Measurements from ENCODE around the gene FAM216A.

DNA sequence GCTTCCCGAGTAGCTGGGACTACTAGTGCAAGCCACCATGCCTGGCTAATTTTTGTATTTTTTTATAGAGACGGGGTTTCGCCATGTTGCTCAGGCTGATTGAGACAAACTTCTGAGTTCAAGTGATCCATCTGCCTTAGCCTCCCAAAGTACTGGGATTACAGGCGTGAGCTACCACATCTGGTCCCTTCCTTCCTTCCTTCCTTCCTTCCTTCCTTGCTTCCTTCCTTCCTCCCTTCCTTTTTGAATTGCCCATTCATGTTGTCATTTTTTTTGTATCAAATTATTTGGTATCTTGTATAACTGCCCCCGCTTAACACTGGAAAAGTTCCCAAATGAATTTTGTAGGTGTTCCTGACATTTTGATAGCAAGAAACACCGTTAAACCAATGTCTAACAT lies 45.2 kb downstream of the FAM216A start:
- TF ChIP-seq POLR2A (IDR thresholded peaks at IDR 0.05): no peak
- TF ChIP-seq, protein P1, sequence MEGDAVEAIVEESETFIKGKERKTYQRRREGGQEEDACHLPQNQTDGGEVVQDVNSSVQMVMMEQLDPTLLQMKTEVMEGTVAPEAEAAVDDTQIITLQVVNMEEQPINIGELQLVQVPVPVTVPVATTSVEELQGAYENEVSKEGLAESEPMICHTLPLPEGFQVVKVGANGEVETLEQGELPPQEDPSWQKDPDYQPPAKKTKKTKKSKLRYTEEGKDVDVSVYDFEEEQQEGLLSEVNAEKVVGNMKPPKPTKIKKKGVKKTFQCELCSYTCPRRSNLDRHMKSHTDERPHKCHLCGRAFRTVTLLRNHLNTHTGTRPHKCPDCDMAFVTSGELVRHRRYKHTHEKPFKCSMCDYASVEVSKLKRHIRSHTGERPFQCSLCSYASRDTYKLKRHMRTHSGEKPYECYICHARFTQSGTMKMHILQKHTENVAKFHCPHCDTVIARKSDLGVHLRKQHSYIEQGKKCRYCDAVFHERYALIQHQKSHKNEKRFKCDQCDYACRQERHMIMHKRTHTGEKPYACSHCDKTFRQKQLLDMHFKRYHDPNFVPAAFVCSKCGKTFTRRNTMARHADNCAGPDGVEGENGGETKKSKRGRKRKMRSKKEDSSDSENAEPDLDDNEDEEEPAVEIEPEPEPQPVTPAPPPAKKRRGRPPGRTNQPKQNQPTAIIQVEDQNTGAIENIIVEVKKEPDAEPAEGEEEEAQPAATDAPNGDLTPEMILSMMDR (IDR thresholded peaks at IDR 0.05): no peak

All from Peyer's patch (tissue), 4 donors.